Measurements from ENCODE around the gene BIN1. TPM values are rescaled to one million over a fixed set of nuclear protein-coding genes. Genes with fewer than 3 reads are reported as not detected.

Gene BIN1
- total RNA-seq, 1 donor from 2014 or later, result 597 TPM

DNA sequence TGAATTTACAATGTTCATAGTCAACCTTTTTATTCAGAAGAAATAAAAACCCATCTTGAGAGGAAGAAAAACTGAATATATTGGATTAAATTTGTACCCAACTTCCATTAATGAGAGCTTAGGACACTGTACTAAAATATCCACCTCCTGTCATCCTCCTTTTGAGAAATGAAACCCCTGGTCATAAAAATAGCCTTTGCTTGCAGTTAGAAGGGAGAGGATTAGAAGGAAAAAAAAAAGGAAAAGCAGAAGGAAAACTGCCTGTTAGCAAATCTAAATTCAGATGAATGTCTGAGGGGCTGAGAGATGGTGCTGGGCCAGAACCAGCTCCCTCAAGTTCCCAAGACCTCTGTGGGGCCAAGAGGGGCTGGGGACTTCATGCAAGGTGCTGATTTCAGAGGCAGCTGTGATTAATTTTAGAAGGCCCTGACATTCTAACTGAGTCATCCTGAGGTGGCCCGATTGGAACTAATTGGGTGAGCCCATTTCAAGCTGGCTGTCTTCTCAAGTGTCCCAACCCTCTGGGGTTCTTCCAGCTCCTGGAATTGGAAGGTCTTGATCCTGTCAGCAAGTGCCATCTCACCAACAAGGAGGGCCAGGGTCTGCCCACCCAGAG is 38.4 kb upstream of the BIN1 start:
- peak overlapping the region; percentile 57 to 80 (median 77) for H3K9ac ChIP-seq (ENCODE audit: low read depth in 1 of 3, low read length in 3 of 3)
- peak overlapping the region in 2 of 3 donors; percentile 9 to 23 for H3K4me3 ChIP-seq (ENCODE audit: low read length in 3 of 3)
- peak overlapping the region; percentile 95 for H3K27ac ChIP-seq (ENCODE audit: low read depth, low read length)
- H3K4me1 ChIP-seq (ENCODE audit: control insufficient read depth in 3 of 3, insufficient read depth in 3 of 3, low read length in 3 of 3), result peaks cover 39 to 49% (median 46%) of the 10 kb centered on the region in 3 donors
- no peaks in the 10 kb centered on the region for H3K27me3 ChIP-seq (ENCODE audit: control insufficient read depth in 3 of 3, insufficient read depth in 3 of 3, low read length in 3 of 3)
- no peaks in the 10 kb centered on the region for H3K9me3 ChIP-seq (ENCODE audit: control insufficient read depth in 3 of 3, low read length in 3 of 3)
- H3K36me3 ChIP-seq (ENCODE audit: control insufficient read depth in 3 of 3, insufficient read depth in 3 of 3, low read length in 3 of 3), result no peaks in the 10 kb centered on the region

DNA sequence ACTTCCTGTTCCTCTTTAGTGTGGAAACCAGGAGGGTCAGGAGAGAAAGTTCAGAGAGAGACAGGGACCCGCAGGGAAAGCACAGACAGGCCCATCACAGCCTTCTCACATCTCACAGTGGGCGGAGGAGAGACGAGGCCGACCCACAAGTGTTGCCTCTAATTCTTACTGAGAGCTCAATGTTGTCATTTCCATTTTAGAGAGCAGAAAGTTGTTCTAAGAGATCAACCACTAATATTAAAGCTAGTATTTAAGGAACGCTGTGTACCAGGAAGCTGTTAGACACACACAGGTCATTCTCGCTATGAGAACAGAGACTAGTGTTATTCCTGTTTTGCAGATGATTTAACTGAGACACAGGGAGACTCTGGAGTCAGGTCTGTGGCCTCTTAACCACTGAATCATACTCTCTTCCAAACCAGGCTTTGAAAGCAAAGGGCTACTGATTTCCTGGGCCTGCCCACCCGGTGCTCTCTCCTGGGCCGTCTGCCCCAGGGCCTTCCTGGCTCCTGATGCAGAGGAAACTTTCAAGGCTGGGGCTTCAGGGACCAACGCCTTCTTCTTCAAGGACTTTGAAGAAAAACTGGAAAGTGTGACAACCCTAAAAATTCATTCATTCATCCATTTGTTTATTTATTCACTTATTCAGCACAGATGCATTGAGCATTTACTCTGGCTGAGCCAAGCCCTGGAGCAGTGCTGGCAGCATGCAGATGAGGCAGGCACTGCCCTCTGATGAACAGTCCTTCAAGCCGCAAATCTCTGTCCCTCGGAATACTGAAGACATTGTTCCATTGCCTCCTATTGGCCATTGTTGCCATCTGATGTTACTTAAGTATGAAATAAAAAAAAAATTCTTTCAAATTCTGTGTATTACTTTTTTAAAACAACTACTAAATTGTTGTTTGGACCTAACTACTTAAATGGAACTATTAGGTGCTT is 37.2 kb upstream of the BIN1 start:
- Histone ChIP-seq H3K4me3 (ENCODE audit: low read length in 3 of 3) (no peak overlapping the region), H3K27me3 (ENCODE audit: control insufficient read depth in 3 of 3, insufficient read depth in 3 of 3, low read length in 3 of 3) (no peaks in the 10 kb centered on the region), H3K36me3 (ENCODE audit: control insufficient read depth in 3 of 3, insufficient read depth in 3 of 3, low read length in 3 of 3) (no peaks in the 10 kb centered on the region), H3K9me3 (ENCODE audit: control insufficient read depth in 3 of 3, low read length in 3 of 3) (no peaks in the 10 kb centered on the region), H3K9ac (ENCODE audit: low read depth in 1 of 3, low read length in 3 of 3) (peak overlapping the region; percentile 50 to 61 (median 52)), H3K4me1 (ENCODE audit: control insufficient read depth in 3 of 3, insufficient read depth in 3 of 3, low read length in 3 of 3) (peaks cover 39 to 52% (median 50%) of the 10 kb centered on the region in 3 donors), H3K27ac (ENCODE audit: low read depth, low read length) (peak overlapping the region; percentile 95)

DNA sequence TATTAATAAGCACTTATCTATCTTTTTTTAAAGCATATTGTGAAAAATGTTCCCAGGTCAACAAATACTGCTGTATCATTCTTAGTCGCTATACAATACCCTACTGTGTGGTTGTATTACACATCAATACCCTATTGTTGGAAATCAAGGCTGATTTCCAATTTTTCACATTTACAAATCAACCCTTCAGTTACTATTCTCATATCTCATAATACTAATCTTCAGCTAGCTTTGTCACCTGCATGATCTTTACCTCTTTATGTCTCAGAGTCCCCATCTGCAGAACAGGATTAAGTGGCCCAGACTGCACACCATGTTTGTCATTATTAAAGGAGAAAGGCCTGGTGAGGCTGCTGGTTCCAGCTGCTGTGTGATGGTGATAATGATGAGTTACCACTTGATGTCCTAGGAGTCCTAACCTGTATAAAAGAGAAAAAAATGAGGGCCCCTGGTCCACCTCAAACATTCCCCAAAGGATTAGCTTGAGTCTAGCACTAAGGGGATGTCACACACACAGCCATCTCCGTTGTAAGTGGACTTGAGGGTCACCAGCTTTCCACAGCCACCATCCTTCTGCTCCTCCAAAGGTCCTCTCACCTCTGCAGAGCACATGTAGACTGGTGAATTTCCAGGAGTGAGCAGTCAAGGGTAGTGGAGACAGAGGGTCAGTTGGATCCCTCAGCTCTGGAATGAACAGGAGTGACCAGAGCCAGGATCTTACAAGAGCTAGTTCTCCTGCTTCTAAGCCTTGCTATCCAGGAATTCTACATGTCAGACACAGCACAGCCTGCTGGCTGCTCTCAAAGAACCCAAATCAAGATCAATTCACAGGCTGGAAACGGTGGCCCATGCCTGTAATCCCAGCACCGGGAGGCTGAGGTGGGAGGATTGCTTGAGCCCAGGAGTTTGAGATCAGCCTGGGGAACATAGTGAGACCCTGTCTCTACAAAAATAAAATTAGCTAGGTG is 36.0 kb upstream of the BIN1 start:
- peaks cover 39 to 52% (median 50%) of the 10 kb centered on the region in 3 donors for H3K4me1 ChIP-seq (ENCODE audit: control insufficient read depth in 3 of 3, insufficient read depth in 3 of 3, low read length in 3 of 3)
- no peak overlapping the region for H3K4me3 ChIP-seq (ENCODE audit: low read length in 3 of 3)
- H3K27ac ChIP-seq (ENCODE audit: low read depth, low read length), result peak overlapping the region; percentile 95
- H3K36me3 ChIP-seq (ENCODE audit: control insufficient read depth in 3 of 3, insufficient read depth in 3 of 3, low read length in 3 of 3), result no peaks in the 10 kb centered on the region
- peak overlapping the region in 1 of 3 donors; percentile 50 for H3K9ac ChIP-seq (ENCODE audit: low read depth in 1 of 3, low read length in 3 of 3)
- H3K27me3 ChIP-seq (ENCODE audit: control insufficient read depth in 3 of 3, insufficient read depth in 3 of 3, low read length in 3 of 3), result no peaks in the 10 kb centered on the region
- H3K9me3 ChIP-seq (ENCODE audit: control insufficient read depth in 3 of 3, low read length in 3 of 3), result no peaks in the 10 kb centered on the region

DNA sequence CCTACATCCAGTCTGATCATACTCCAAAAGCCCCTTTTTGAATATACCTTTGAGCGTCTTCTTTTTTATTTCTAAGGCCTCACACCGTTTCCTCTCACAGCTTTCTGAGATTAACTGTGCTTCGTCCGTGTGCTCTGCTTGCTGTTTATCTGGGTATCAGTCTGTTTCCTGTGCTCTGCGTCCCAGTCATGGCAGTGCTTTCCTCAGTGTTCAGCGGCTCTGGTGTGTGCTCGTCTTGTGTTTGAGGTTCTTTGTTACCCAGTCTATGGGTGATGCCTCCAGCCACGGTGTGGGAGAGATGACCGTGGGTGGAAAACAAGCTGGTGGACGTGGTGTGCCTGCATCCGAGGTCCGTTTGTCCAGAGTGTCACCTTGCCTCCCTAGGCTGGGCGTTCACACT is 33.6 kb upstream of the BIN1 start:
- Histone ChIP-seq H3K9ac (ENCODE audit: low read depth in 1 of 3, low read length in 3 of 3) (no peak overlapping the region), H3K4me3 (ENCODE audit: low read length in 3 of 3) (no peak overlapping the region), H3K27ac (ENCODE audit: low read depth, low read length) (peak overlapping the region; percentile 25), H3K27me3 (ENCODE audit: control insufficient read depth in 3 of 3, insufficient read depth in 3 of 3, low read length in 3 of 3) (no peaks in the 10 kb centered on the region), H3K36me3 (ENCODE audit: control insufficient read depth in 3 of 3, insufficient read depth in 3 of 3, low read length in 3 of 3) (no peaks in the 10 kb centered on the region), H3K4me1 (ENCODE audit: control insufficient read depth in 3 of 3, insufficient read depth in 3 of 3, low read length in 3 of 3) (peaks cover 27 to 49% (median 41%) of the 10 kb centered on the region in 3 donors), H3K9me3 (ENCODE audit: control insufficient read depth in 3 of 3, low read length in 3 of 3) (no peaks in the 10 kb centered on the region)

DNA sequence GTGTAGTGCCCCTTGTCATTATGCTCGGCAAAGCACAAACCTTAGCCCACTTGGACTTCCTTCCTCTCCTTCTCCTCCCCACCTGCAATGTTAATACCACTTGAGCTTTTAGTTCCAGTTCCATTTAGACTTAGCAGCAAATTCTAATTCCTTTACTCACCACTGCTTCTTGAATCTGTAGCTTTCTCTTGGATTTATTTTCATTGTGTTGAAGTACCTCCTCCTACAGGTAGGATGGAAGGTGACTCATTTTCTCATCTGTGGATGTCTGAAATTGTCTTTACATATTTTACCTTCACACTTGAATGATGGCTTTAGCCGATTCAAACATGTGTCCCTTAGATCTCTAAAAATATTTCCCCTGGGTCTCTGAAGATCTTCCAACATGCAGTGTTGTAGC is 32.8 kb upstream of the BIN1 start:
- Histone ChIP-seq H3K9ac (ENCODE audit: low read depth in 1 of 3, low read length in 3 of 3) (no peak overlapping the region), H3K27me3 (ENCODE audit: control insufficient read depth in 3 of 3, insufficient read depth in 3 of 3, low read length in 3 of 3) (no peaks in the 10 kb centered on the region), H3K4me1 (ENCODE audit: control insufficient read depth in 3 of 3, insufficient read depth in 3 of 3, low read length in 3 of 3) (peaks cover 29 to 52% (median 40%) of the 10 kb centered on the region in 3 donors), H3K27ac (ENCODE audit: low read depth, low read length) (peak overlapping the region; percentile 25), H3K4me3 (ENCODE audit: low read length in 3 of 3) (no peak overlapping the region), H3K36me3 (ENCODE audit: control insufficient read depth in 3 of 3, insufficient read depth in 3 of 3, low read length in 3 of 3) (no peaks in the 10 kb centered on the region), H3K9me3 (ENCODE audit: control insufficient read depth in 3 of 3, low read length in 3 of 3) (no peaks in the 10 kb centered on the region)

DNA sequence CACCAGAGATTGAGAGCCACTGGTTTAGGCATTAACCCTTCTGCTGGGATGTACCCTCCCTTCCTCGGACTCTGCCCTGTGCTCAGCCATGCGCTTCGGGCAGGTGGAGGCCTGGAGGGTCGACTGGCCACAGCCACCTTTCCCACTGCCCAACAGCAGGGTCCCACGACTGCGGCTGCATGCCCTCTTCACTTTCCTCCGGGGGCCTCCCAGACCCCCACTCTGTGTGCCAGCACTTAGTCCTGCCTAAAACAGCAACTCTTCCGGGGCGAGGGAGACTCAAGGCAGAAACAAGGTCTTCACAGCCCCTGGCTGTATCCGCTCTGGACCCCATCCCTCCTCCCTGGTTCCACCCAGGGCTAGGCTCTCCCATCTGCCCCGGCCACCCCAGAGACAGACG is 31.3 kb upstream of the BIN1 start:
- no peak overlapping the region for H3K4me3 ChIP-seq (ENCODE audit: low read length in 3 of 3)
- no peaks in the 10 kb centered on the region for H3K27me3 ChIP-seq (ENCODE audit: control insufficient read depth in 3 of 3, insufficient read depth in 3 of 3, low read length in 3 of 3)
- no peak overlapping the region for H3K9ac ChIP-seq (ENCODE audit: low read depth in 1 of 3, low read length in 3 of 3)
- peaks cover 19 to 45% (median 35%) of the 10 kb centered on the region in 3 donors for H3K4me1 ChIP-seq (ENCODE audit: control insufficient read depth in 3 of 3, insufficient read depth in 3 of 3, low read length in 3 of 3)
- H3K27ac ChIP-seq (ENCODE audit: low read depth, low read length), result no peak overlapping the region
- no peaks in the 10 kb centered on the region for H3K36me3 ChIP-seq (ENCODE audit: control insufficient read depth in 3 of 3, insufficient read depth in 3 of 3, low read length in 3 of 3)
- no peaks in the 10 kb centered on the region for H3K9me3 ChIP-seq (ENCODE audit: control insufficient read depth in 3 of 3, low read length in 3 of 3)

DNA sequence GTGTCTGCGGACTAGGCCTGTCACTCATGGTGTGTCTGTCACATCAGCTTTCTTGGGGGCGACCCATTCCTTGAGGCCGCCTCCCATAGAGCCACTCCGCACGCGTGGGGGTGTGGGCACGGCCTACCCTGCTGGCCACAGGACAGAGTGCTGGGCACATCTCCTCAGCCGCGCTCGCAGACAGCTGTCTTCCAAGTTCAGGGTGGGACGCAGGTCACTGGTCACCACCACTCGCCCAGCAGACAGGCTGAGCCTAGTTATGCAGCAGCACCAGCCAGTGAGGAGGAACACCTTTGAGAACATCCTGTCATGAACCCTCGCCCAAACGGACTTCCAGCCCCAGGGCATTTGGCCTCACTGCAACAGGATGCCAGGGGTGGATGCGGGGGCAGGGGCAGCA is 30.8 kb upstream of the BIN1 start:
- Histone ChIP-seq H3K27ac (ENCODE audit: low read depth, low read length) (no peak overlapping the region), H3K4me3 (ENCODE audit: low read length in 3 of 3) (no peak overlapping the region), H3K9ac (ENCODE audit: low read depth in 1 of 3, low read length in 3 of 3) (no peak overlapping the region), H3K9me3 (ENCODE audit: control insufficient read depth in 3 of 3, low read length in 3 of 3) (no peaks in the 10 kb centered on the region), H3K27me3 (ENCODE audit: control insufficient read depth in 3 of 3, insufficient read depth in 3 of 3, low read length in 3 of 3) (no peaks in the 10 kb centered on the region), H3K4me1 (ENCODE audit: control insufficient read depth in 3 of 3, insufficient read depth in 3 of 3, low read length in 3 of 3) (peaks cover 15 to 40% (median 32%) of the 10 kb centered on the region in 3 donors), H3K36me3 (ENCODE audit: control insufficient read depth in 3 of 3, insufficient read depth in 3 of 3, low read length in 3 of 3) (no peaks in the 10 kb centered on the region)

DNA sequence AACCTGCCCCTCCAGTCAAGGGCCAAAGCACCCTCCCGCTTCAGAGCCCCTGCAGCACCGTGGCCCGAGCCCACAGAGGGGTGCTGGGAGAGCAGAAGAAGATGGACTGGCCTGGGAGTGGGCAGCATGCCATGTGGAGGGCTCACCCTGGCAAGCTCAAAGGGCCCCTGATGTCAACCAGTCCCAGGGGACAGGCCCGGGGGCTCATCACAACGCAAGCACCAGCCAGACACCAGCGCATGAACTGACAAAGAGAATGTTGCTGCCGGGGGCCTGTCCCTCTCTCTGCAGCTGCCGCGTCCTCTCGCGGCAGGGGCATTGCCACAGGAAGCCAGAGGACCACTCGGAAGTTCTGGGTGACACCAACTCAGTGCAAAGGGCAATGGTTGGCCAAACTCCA is 30.3 kb upstream of the BIN1 start:
- no peaks in the 10 kb centered on the region for H3K9me3 ChIP-seq (ENCODE audit: control insufficient read depth in 3 of 3, low read length in 3 of 3)
- H3K27me3 ChIP-seq (ENCODE audit: control insufficient read depth in 3 of 3, insufficient read depth in 3 of 3, low read length in 3 of 3), result no peaks in the 10 kb centered on the region
- H3K9ac ChIP-seq (ENCODE audit: low read depth in 1 of 3, low read length in 3 of 3), result no peak overlapping the region
- H3K27ac ChIP-seq (ENCODE audit: low read depth, low read length), result no peak overlapping the region
- H3K4me3 ChIP-seq (ENCODE audit: low read length in 3 of 3), result no peak overlapping the region
- H3K4me1 ChIP-seq (ENCODE audit: control insufficient read depth in 3 of 3, insufficient read depth in 3 of 3, low read length in 3 of 3), result peaks cover 15 to 40% (median 32%) of the 10 kb centered on the region in 3 donors
- H3K36me3 ChIP-seq (ENCODE audit: control insufficient read depth in 3 of 3, insufficient read depth in 3 of 3, low read length in 3 of 3), result no peaks in the 10 kb centered on the region
